HEK293 (cell line): ENCODE measurements around the gene MAP4K2.

Experiments used
- BCL11A ChIP-seq: fragments of 450-650 bp; formaldehyde crosslinking; IDR thresholded peaks from 2 replicates; pipeline ENCODE4 v1.5.1; 2016; ENCODE audit warnings: low read depth, missing biosample characterization, missing genetic modification characterization
- GLIS2 ChIP-seq: fragments of 450-650 bp; formaldehyde crosslinking; IDR thresholded peaks from 2 replicates; pipeline ENCODE4 v1.5.1; 2016; ENCODE audit warnings: missing biosample characterization, missing genetic modification characterization
- OVOL3 ChIP-seq: fragments of 450-650 bp; formaldehyde crosslinking; IDR thresholded peaks from 2 replicates; pipeline ENCODE4 v1.5.1; 2016; ENCODE audit warnings: missing biosample characterization, missing genetic modification characterization
- SP7 ChIP-seq: fragments of 450-650 bp; formaldehyde crosslinking; IDR thresholded peaks from 2 replicates; pipeline ENCODE4 v1.5.1; 2016; ENCODE audit warnings: missing biosample characterization, missing genetic modification characterization
- WT1 ChIP-seq: fragments of 450-650 bp; formaldehyde crosslinking; IDR thresholded peaks from 2 replicates; pipeline ENCODE4 v1.5.1; 2016; ENCODE audit warnings: missing biosample characterization, missing genetic modification characterization
- YY1 ChIP-seq: fragments of 450-650 bp; formaldehyde crosslinking; IDR thresholded peaks from 2 replicates; pipeline ENCODE4 v1.5.1; 2018; ENCODE audit warnings: missing biosample characterization, missing genetic modification characterization
- ZBTB17 ChIP-seq: fragments of 450-650 bp; formaldehyde crosslinking; IDR thresholded peaks from 2 replicates; pipeline ENCODE4 v1.5.1; 2016; ENCODE audit warnings: missing biosample characterization, missing genetic modification characterization
- ZBTB20 ChIP-seq: fragments of 450-650 bp; formaldehyde crosslinking; IDR thresholded peaks from 2 replicates; pipeline ENCODE4 v1.5.1; 2016; ENCODE audit warnings: missing biosample characterization, missing genetic modification characterization
- ZBTB48 ChIP-seq: fragments of 450-650 bp; formaldehyde crosslinking; IDR thresholded peaks from 2 replicates; pipeline ENCODE4 v1.5.1; 2016; ENCODE audit warnings: missing biosample characterization, missing genetic modification characterization
- ZFP37 ChIP-seq: fragments of 450-650 bp; formaldehyde crosslinking; IDR thresholded peaks from 2 replicates; pipeline ENCODE4 v1.5.1; 2016; ENCODE audit warnings: missing biosample characterization, missing genetic modification characterization
- ZFP41 ChIP-seq: fragments of 450-650 bp; formaldehyde crosslinking; IDR thresholded peaks from 2 replicates; pipeline ENCODE4 v1.5.1; 2016; ENCODE audit warnings: missing biosample characterization, missing genetic modification characterization, borderline replicate concordance
- ZNF114 ChIP-seq: fragments of 450-650 bp; formaldehyde crosslinking; IDR thresholded peaks from 2 replicates; pipeline ENCODE4 v1.5.0; 2017; ENCODE audit warnings: missing biosample characterization, missing genetic modification characterization
- ZNF121 ChIP-seq: fragments of 450-650 bp; formaldehyde crosslinking; IDR thresholded peaks from 2 replicates; pipeline ENCODE4 v1.5.1; 2016; ENCODE audit warnings: missing biosample characterization, missing genetic modification characterization
- ZNF140 ChIP-seq: fragments of 450-650 bp; formaldehyde crosslinking; IDR thresholded peaks from 2 replicates; pipeline ENCODE4 v1.5.1; 2016; ENCODE audit warnings: missing biosample characterization, missing genetic modification characterization
- ZNF146 ChIP-seq: fragments of 450-650 bp; formaldehyde crosslinking; IDR thresholded peaks from 2 replicates; pipeline ENCODE4 v1.5.1; 2016; ENCODE audit warnings: missing biosample characterization, missing genetic modification characterization
- ZNF155 ChIP-seq: fragments of 450-650 bp; formaldehyde crosslinking; IDR thresholded peaks from 2 replicates; pipeline ENCODE4 v1.5.1; 2016; ENCODE audit warnings: missing biosample characterization, missing genetic modification characterization
- ZNF2 ChIP-seq: fragments of 450-650 bp; formaldehyde crosslinking; IDR thresholded peaks from 2 replicates; pipeline ENCODE4 v1.5.1; 2016; ENCODE audit warnings: missing biosample characterization, missing genetic modification characterization
- ZNF211 ChIP-seq: fragments of 450-650 bp; formaldehyde crosslinking; IDR thresholded peaks from 2 replicates; pipeline ENCODE4 v1.5.1; 2016; ENCODE audit warnings: low read depth, missing biosample characterization, missing genetic modification characterization
- ZNF324 ChIP-seq: fragments of 450-650 bp; formaldehyde crosslinking; IDR thresholded peaks from 2 replicates; pipeline ENCODE4 v1.5.1; 2016; ENCODE audit warnings: missing biosample characterization, missing genetic modification characterization
- ZNF350 ChIP-seq: fragments of 450-650 bp; formaldehyde crosslinking; IDR thresholded peaks from 2 replicates; pipeline ENCODE4 v1.5.0; 2017; ENCODE audit warnings: missing biosample characterization, mild to moderate bottlenecking, missing genetic modification characterization
- ZNF354C ChIP-seq: fragments of 450-650 bp; formaldehyde crosslinking; IDR thresholded peaks from 2 replicates; pipeline ENCODE4 v1.5.1; 2016; ENCODE audit warnings: missing biosample characterization, missing genetic modification characterization, low read depth, borderline replicate concordance
- ZNF362 ChIP-seq: fragments of 450-650 bp; formaldehyde crosslinking; IDR thresholded peaks from 2 replicates; pipeline ENCODE4 v1.5.1; 2016; ENCODE audit warnings: missing biosample characterization, missing genetic modification characterization
- ZNF560 ChIP-seq: fragments of 450-650 bp; formaldehyde crosslinking; IDR thresholded peaks from 2 replicates; pipeline ENCODE4 v1.5.1; 2017; ENCODE audit warnings: missing biosample characterization, missing genetic modification characterization, borderline replicate concordance
- ZNF623 ChIP-seq: fragments of 450-650 bp; formaldehyde crosslinking; IDR thresholded peaks from 2 replicates; pipeline ENCODE4 v1.5.1; 2016; ENCODE audit warnings: missing biosample characterization, missing genetic modification characterization
- ZNF658 ChIP-seq: fragments of 450-650 bp; formaldehyde crosslinking; IDR thresholded peaks from 2 replicates; pipeline ENCODE4; 2016; ENCODE audit warnings: missing biosample characterization, missing genetic modification characterization
- ZNF792 ChIP-seq: fragments of 450-650 bp; formaldehyde crosslinking; IDR thresholded peaks from 2 replicates; pipeline ENCODE4 v1.5.1; 2016; ENCODE audit warnings: missing biosample characterization, missing genetic modification characterization
- TF ChIP-seq, protein P1 (sequence below): fragments of 450-650 bp; formaldehyde crosslinking; IDR thresholded peaks from 2 replicates; pipeline ENCODE4 v1.5.1; 2016; ENCODE audit warnings: missing biosample characterization, missing genetic modification characterization, borderline replicate concordance
- TF ChIP-seq, protein P2 (sequence below): sonication (generic); formaldehyde crosslinking; IDR thresholded peaks from 2 replicates; pipeline ENCODE4 v1.8.1; 2022; ENCODE audit warnings: mild to moderate bottlenecking, moderate library complexity, missing genetic modification reagents
- TF ChIP-seq, protein P3 (sequence below): fragments of 450-650 bp; formaldehyde crosslinking; IDR thresholded peaks from 2 replicates; pipeline ENCODE4 v1.5.1; 2016; ENCODE audit warnings: missing biosample characterization, missing genetic modification characterization
- TF ChIP-seq, protein P4 (sequence below): fragments of 450-650 bp; formaldehyde crosslinking; IDR thresholded peaks from 2 replicates; pipeline ENCODE4 v1.5.1; 2016; ENCODE audit warnings: missing biosample characterization, missing genetic modification characterization

MAP4K2 gene

DNA sequence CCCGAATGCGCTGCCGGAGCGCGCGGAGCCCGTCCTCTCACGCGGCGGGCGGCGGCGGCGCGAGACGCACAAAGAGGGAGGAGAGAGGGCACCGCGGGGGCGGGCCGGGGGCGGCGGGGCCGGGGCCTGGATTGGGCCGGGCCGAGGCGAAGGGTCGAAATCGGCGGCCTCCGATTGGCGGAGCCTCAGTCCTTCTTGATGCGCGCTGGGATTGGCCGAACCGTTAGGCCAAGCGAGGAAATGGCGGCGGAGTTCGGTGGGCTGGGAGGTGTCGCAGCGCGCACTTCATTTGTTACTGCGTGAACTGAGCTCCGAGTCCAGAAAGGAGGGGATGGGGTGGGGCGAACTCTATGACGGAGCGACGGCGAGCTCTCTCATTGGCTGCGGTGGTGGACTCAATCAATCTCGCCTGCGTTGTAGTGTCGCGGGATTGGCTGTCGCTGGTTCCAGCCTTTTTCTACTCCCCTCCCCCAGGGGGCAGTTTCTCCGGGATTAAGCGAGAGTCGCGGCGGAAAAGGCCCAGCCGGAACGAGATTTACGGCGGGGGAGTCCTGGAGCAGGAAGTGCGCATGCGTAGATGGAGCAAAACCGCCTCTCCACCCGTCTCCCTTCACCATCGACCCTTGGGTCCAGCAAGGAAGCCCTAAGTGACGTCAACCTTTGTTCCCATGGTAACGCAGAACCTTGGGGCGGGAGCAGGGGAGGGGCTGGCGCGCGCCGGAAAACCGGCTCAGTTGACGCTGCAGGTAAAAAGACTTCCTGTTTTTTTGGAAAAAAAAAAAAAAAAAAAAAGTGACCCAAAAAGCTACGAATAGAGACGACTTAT is 24.3 kb downstream of the MAP4K2 start, which contains the start of gene SF1 (continued):
- TF ChIP-seq, protein P1, sequence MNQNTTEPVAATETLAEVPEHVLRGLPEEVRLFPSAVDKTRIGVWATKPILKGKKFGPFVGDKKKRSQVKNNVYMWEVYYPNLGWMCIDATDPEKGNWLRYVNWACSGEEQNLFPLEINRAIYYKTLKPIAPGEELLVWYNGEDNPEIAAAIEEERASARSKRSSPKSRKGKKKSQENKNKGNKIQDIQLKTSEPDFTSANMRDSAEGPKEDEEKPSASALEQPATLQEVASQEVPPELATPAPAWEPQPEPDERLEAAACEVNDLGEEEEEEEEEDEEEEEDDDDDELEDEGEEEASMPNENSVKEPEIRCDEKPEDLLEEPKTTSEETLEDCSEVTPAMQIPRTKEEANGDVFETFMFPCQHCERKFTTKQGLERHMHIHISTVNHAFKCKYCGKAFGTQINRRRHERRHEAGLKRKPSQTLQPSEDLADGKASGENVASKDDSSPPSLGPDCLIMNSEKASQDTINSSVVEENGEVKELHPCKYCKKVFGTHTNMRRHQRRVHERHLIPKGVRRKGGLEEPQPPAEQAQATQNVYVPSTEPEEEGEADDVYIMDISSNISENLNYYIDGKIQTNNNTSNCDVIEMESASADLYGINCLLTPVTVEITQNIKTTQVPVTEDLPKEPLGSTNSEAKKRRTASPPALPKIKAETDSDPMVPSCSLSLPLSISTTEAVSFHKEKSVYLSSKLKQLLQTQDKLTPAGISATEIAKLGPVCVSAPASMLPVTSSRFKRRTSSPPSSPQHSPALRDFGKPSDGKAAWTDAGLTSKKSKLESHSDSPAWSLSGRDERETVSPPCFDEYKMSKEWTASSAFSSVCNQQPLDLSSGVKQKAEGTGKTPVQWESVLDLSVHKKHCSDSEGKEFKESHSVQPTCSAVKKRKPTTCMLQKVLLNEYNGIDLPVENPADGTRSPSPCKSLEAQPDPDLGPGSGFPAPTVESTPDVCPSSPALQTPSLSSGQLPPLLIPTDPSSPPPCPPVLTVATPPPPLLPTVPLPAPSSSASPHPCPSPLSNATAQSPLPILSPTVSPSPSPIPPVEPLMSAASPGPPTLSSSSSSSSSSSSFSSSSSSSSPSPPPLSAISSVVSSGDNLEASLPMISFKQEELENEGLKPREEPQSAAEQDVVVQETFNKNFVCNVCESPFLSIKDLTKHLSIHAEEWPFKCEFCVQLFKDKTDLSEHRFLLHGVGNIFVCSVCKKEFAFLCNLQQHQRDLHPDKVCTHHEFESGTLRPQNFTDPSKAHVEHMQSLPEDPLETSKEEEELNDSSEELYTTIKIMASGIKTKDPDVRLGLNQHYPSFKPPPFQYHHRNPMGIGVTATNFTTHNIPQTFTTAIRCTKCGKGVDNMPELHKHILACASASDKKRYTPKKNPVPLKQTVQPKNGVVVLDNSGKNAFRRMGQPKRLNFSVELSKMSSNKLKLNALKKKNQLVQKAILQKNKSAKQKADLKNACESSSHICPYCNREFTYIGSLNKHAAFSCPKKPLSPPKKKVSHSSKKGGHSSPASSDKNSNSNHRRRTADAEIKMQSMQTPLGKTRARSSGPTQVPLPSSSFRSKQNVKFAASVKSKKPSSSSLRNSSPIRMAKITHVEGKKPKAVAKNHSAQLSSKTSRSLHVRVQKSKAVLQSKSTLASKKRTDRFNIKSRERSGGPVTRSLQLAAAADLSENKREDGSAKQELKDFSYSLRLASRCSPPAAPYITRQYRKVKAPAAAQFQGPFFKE (tag by site-specific recombination) = no peak
- TF ChIP-seq ZNF2 (tag by site-specific recombination) (no peak), ZNF114 (tag by site-specific recombination) (no peak), ZNF350 (tag by site-specific recombination) (no peak), ZBTB48 (tag by site-specific recombination) (0 out of 2 replicates have a peak, but pooled peaks have one; percentile 34), WT1 (no peak), ZNF362 (tag by site-specific recombination) (peak; percentile 99; the same call in 1 of the 2 replicates), ZNF146 (no peak), ZNF354C (tag by site-specific recombination) (no peak), ZBTB17 (peak; percentile 86), ZNF560 (tag by site-specific recombination) (no peak), ZNF324 (tag by site-specific recombination) (no peak), ZNF623 (tag by site-specific recombination) (no peak), ZNF211 (tag by site-specific recombination) (no peak), GLIS2 (tag by site-specific recombination) (no peak), ZBTB20 (tag by site-specific recombination) (no peak), ZNF140 (tag by site-specific recombination) (no peak), ZNF121 (tag by site-specific recombination) (no peak), ZFP41 (tag by site-specific recombination) (no peak), BCL11A (no peak), ZNF155 (tag by site-specific recombination) (no peak), ZNF792 (no peak), YY1 (no peak; the same call in 1 of the 2 replicates), OVOL3 (no peak), ZFP37 (tag by site-specific recombination) (no peak), SP7 (tag by site-specific recombination) (no peak), ZNF658 (tag by site-specific recombination) (no peak)
- TF ChIP-seq, protein P2, sequence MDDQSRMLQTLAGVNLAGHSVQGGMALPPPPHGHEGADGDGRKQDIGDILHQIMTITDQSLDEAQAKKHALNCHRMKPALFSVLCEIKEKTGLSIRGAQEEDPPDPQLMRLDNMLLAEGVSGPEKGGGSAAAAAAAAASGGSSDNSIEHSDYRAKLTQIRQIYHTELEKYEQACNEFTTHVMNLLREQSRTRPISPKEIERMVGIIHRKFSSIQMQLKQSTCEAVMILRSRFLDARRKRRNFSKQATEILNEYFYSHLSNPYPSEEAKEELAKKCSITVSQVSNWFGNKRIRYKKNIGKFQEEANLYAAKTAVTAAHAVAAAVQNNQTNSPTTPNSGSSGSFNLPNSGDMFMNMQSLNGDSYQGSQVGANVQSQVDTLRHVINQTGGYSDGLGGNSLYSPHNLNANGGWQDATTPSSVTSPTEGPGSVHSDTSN (CRISPR knock-in tag) = no peak
- TF ChIP-seq, protein P3, sequence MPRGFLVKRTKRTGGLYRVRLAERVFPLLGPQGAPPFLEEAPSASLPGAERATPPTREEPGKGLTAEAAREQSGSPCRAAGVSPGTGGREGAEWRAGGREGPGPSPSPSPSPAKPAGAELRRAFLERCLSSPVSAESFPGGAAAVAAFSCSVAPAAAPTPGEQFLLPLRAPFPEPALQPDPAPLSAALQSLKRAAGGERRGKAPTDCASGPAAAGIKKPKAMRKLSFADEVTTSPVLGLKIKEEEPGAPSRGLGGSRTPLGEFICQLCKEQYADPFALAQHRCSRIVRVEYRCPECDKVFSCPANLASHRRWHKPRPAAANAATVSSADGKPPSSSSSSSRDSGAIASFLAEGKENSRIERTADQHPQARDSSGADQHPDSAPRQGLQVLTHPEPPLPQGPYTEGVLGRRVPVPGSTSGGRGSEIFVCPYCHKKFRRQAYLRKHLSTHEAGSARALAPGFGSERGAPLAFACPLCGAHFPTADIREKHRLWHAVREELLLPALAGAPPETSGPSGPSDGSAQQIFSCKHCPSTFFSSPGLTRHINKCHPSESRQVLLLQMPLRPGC = no peak
- TF ChIP-seq, protein P4, sequence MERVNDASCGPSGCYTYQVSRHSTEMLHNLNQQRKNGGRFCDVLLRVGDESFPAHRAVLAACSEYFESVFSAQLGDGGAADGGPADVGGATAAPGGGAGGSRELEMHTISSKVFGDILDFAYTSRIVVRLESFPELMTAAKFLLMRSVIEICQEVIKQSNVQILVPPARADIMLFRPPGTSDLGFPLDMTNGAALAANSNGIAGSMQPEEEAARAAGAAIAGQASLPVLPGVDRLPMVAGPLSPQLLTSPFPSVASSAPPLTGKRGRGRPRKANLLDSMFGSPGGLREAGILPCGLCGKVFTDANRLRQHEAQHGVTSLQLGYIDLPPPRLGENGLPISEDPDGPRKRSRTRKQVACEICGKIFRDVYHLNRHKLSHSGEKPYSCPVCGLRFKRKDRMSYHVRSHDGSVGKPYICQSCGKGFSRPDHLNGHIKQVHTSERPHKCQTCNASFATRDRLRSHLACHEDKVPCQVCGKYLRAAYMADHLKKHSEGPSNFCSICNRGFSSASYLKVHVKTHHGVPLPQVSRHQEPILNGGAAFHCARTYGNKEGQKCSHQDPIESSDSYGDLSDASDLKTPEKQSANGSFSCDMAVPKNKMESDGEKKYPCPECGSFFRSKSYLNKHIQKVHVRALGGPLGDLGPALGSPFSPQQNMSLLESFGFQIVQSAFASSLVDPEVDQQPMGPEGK (tag by site-specific recombination) = peak; percentile 85
